Astrocyte (in vitro differentiated cells and primary cell): ENCODE results near the gene PPIG. TPM values are rescaled to one million over a fixed set of nuclear protein-coding genes. Genes with fewer than 3 reads are reported as not detected.

ENCODE experiments used
- DNase-seq: peaks from one replicate; pipeline ENCODE4 v3.0.0-alpha.2; 2010; ENCODE audit warnings: low read depth
- FAIRE-seq: peaks from 2 replicates; lab custom pipeline; 2011; peaks lifted over from hg19 to GRCh38; lab: Jason Lieb, UNC
- H2AFZ ChIP-seq: 2 replicates; pipeline ENCODE4 v1.6.0; 2012; ENCODE audit warnings: low read depth, low read length, inconsistent platforms
- H3K27ac ChIP-seq: 2 replicates; pipeline ENCODE4 v1.5.1; 2011; ENCODE audit warnings: low read depth, low read length, inconsistent platforms
- H3K27me3 ChIP-seq: 2 replicates; pipeline ENCODE4 v1.6.0; 2011; ENCODE audit warnings: low read length, inconsistent platforms; ENCODE audit not compliant: insufficient read depth
- H3K36me3 ChIP-seq: 2 replicates; pipeline ENCODE4 v1.5.1; 2011; ENCODE audit warnings: low read length, inconsistent platforms; ENCODE audit not compliant: insufficient read depth
- H3K4me1 ChIP-seq: 2 replicates; pipeline ENCODE4 v1.5.1; 2011; ENCODE audit warnings: low read length, inconsistent platforms; ENCODE audit not compliant: insufficient read depth
- H3K4me2 ChIP-seq: 2 replicates; pipeline ENCODE4 v1.6.0; 2012; ENCODE audit warnings: low read length, inconsistent platforms
- H3K4me3 ChIP-seq: 2 replicates; pipeline ENCODE4 v1.5.1; 2011; ENCODE audit warnings: low read depth, mild to moderate bottlenecking, low read length, inconsistent platforms; ENCODE audit not compliant: insufficient read depth
- H3K79me2 ChIP-seq: 2 replicates; pipeline ENCODE4 v1.6.0; 2012; ENCODE audit warnings: mild to moderate bottlenecking, low read length, inconsistent platforms; ENCODE audit not compliant: insufficient read depth
- H3K9ac ChIP-seq: 2 replicates; pipeline ENCODE4 v1.6.0; 2012; ENCODE audit warnings: mild to moderate bottlenecking, low read length, inconsistent platforms
- H3K9me3 ChIP-seq: 2 replicates; pipeline ENCODE4 v1.5.1; 2012; ENCODE audit warnings: low read depth, mild to moderate bottlenecking, low read length, inconsistent platforms; ENCODE audit not compliant: insufficient read depth
- H4K20me1 ChIP-seq: 2 replicates; pipeline ENCODE4 v1.6.0; 2012; ENCODE audit warnings: low read length, inconsistent platforms; ENCODE audit not compliant: insufficient read depth
- H3K27ac Mint-ChIP-seq: one replicate; pipeline ENCODE4 v1.8.0; 2021; ENCODE audit warnings: mild to moderate bottlenecking, mixed read lengths; ENCODE audit not compliant: unreplicated experiment
- H3K27me3 Mint-ChIP-seq: one replicate; pipeline ENCODE4 v1.8.0; 2021; ENCODE audit warnings: low read depth, mixed read lengths; ENCODE audit not compliant: unreplicated experiment
- H3K36me3 Mint-ChIP-seq: one replicate; pipeline ENCODE4 v1.8.0; 2021; ENCODE audit warnings: low read depth, mixed read lengths; ENCODE audit not compliant: unreplicated experiment
- H3K4me1 Mint-ChIP-seq: one replicate; pipeline ENCODE4 v1.8.0; 2021; ENCODE audit warnings: low read depth, mixed read lengths; ENCODE audit not compliant: unreplicated experiment
- H3K4me3 Mint-ChIP-seq: one replicate; pipeline ENCODE4 v1.8.0; 2021; ENCODE audit warnings: mild to moderate bottlenecking, moderate library complexity, mixed read lengths; ENCODE audit not compliant: unreplicated experiment
- H3K9me3 Mint-ChIP-seq: one replicate; pipeline ENCODE4 v1.8.0; 2021; ENCODE audit warnings: mild to moderate bottlenecking, mixed read lengths; ENCODE audit not compliant: unreplicated experiment
- EZH2 ChIP-seq: IDR thresholded peaks from 2 replicates; pipeline ENCODE4 v1.6.1; 2012; ENCODE audit warnings: mild to moderate bottlenecking, low read length, inconsistent platforms; ENCODE audit not compliant: insufficient read depth
- total RNA-seq: library from RNA; stranded (reverse); gene quantifications from 2 replicates; pipeline ENCODE4 v1.2.1, GENCODE V29; 2021
- TF ChIP-seq, protein P1 (sequence below): IDR thresholded peaks from 2 replicates; pipeline ENCODE4 v1.5.1; 2011; ENCODE audit warnings: low read depth, mild to moderate bottlenecking, inconsistent platforms, low read length, moderate library complexity; ENCODE audit not compliant: insufficient read depth

PPIG gene
- total RNA-seq, 1 donor from 2014 or later, result 40.2 TPM

GRCh38 chr2:169661265-169661664, 77.1 kb downstream of the PPIG start:
- no peaks in the 10 kb centered on the region for H3K9me3 ChIP-seq
- no peak overlapping the region for H3K27ac ChIP-seq
- H3K27ac Mint-ChIP-seq, result no peak overlapping the region
- no peaks in the 10 kb centered on the region for H3K79me2 ChIP-seq
- peaks cover 2% of the 10 kb centered on the region for H3K27me3 Mint-ChIP-seq
- no peaks in the 10 kb centered on the region for H3K9me3 Mint-ChIP-seq
- DNase-seq, result no peak
- H3K27me3 ChIP-seq, result no peaks in the 10 kb centered on the region
- no peak overlapping the region for H3K9ac ChIP-seq
- no peaks in the 10 kb centered on the region for H3K36me3 ChIP-seq
- H3K4me2 ChIP-seq, result no peak overlapping the region
- TF ChIP-seq, protein P1, sequence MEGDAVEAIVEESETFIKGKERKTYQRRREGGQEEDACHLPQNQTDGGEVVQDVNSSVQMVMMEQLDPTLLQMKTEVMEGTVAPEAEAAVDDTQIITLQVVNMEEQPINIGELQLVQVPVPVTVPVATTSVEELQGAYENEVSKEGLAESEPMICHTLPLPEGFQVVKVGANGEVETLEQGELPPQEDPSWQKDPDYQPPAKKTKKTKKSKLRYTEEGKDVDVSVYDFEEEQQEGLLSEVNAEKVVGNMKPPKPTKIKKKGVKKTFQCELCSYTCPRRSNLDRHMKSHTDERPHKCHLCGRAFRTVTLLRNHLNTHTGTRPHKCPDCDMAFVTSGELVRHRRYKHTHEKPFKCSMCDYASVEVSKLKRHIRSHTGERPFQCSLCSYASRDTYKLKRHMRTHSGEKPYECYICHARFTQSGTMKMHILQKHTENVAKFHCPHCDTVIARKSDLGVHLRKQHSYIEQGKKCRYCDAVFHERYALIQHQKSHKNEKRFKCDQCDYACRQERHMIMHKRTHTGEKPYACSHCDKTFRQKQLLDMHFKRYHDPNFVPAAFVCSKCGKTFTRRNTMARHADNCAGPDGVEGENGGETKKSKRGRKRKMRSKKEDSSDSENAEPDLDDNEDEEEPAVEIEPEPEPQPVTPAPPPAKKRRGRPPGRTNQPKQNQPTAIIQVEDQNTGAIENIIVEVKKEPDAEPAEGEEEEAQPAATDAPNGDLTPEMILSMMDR, result no peak
- no peak for TF ChIP-seq EZH2
- H3K4me1 Mint-ChIP-seq, result peaks cover 7% of the 10 kb centered on the region
- H3K36me3 Mint-ChIP-seq, result no peaks in the 10 kb centered on the region
- no peak overlapping the region for H3K4me3 ChIP-seq
- no peak for FAIRE-seq
- H3K4me1 ChIP-seq, result no peaks in the 10 kb centered on the region
- H2AFZ ChIP-seq, result no peak overlapping the region
- H4K20me1 ChIP-seq, result no peaks in the 10 kb centered on the region
- H3K4me3 Mint-ChIP-seq, result no peak overlapping the region

- Mint-ChIP-seq H3K4me1 (peaks cover 7% of the 10 kb centered on the region), H3K27ac (no peak overlapping the region), H3K4me3 (no peak overlapping the region), H3K27me3 (peaks cover 2% of the 10 kb centered on the region), H3K36me3 (no peaks in the 10 kb centered on the region), H3K9me3 (no peaks in the 10 kb centered on the region)
- H3K9me3 ChIP-seq, result no peaks in the 10 kb centered on the region
- DNase-seq (no peak), FAIRE-seq (no peak)
- H4K20me1 ChIP-seq, result no peaks in the 10 kb centered on the region
- H3K27me3 ChIP-seq, result no peaks in the 10 kb centered on the region
- no peak overlapping the region for H3K27ac ChIP-seq
- H3K36me3 ChIP-seq, result no peaks in the 10 kb centered on the region
- no peaks in the 10 kb centered on the region for H3K79me2 ChIP-seq
- no peak overlapping the region for H3K4me3 ChIP-seq
- H3K4me2 ChIP-seq, result no peak overlapping the region
- H3K9ac ChIP-seq, result no peak overlapping the region
- TF ChIP-seq, protein P1, result no peak
- no peak for TF ChIP-seq EZH2
- no peak overlapping the region for H2AFZ ChIP-seq
- no peaks in the 10 kb centered on the region for H3K4me1 ChIP-seq
Measured at GRCh38 chr2:169662744-169663143, 78.6 kb downstream of the PPIG start.

- Histone ChIP-seq H3K36me3 (no peaks in the 10 kb centered on the region), H3K27me3 (no peaks in the 10 kb centered on the region), H4K20me1 (no peaks in the 10 kb centered on the region), H2AFZ (no peak overlapping the region), H3K4me1 (no peaks in the 10 kb centered on the region), H3K4me3 (no peak overlapping the region), H3K79me2 (no peaks in the 10 kb centered on the region), H3K4me2 (no peak overlapping the region), H3K9ac (no peak overlapping the region), H3K27ac (no peak overlapping the region), H3K9me3 (no peaks in the 10 kb centered on the region)
- Mint-ChIP-seq H3K27me3 (peaks cover 2% of the 10 kb centered on the region), H3K36me3 (no peaks in the 10 kb centered on the region), H3K9me3 (no peaks in the 10 kb centered on the region), H3K4me1 (peaks cover 7% of the 10 kb centered on the region), H3K27ac (no peak overlapping the region), H3K4me3 (no peak overlapping the region)
- DNase-seq (no peak), FAIRE-seq (no peak)
- TF ChIP-seq EZH2, result no peak
- TF ChIP-seq, protein P1, result no peak
Measured at GRCh38 chr2:169663247-169663646, 79.1 kb downstream of the PPIG start.
